Ovary (tissue), 9 donors: ENCODE data around the gene SH2B2. TPM values are rescaled to one million over a fixed set of nuclear protein-coding genes. Genes with fewer than 3 reads are reported as not detected.

Experiments used
- DNase-seq, 5 donors: peaks; one replicate each; pipeline ENCODE4 v3.0.0-alpha.2; 2019 to 2020
- H3K27ac ChIP-seq, 2 donors: fragments of 200-600 bp; one replicate each; pipeline versions ENCODE4 v1.5.1 to v1.8.0; 2019 to 2022
- H3K27me3 ChIP-seq: fragments of 200-600 bp; one replicate; pipeline ENCODE4 v1.8.0; 2022
- H3K36me3 ChIP-seq: fragments of 200-600 bp; sonication (generic); one replicate; pipeline ENCODE4 v1.5.1; 2019
- H3K4me1 ChIP-seq: one replicate; pipeline ENCODE4 v1.8.1; 2013; ENCODE audit warnings: mild to moderate bottlenecking, moderate library complexity; ENCODE audit not compliant: insufficient read depth
- H3K4me3 ChIP-seq: fragments of 200-600 bp; sonication (generic); one replicate; pipeline ENCODE4 v1.5.1; 2017
- H3K9me3 ChIP-seq, 2 donors: fragments of 200-600 bp in 1 of 2; sonication (generic) in 1 of 2; one replicate each; pipeline versions ENCODE4 v1.5.1 to v1.8.1; 2013 to 2019; ENCODE audit warnings: mild to moderate bottlenecking in 1 of 2, moderate library complexity in 1 of 2
- CTCF ChIP-seq, 3 donors: fragments of 450-650 bp in 2 of 3; fragments of 200-600 bp in 1 of 3; IDR thresholded peaks; one replicate each; pipeline versions ENCODE4 v1.5.1 to v1.8.0; 2016 to 2022; ENCODE audit warnings: antibody characterized with exemption in 3 of 3, mild to moderate bottlenecking in 1 of 3
- EP300 ChIP-seq: sonication (generic); formaldehyde crosslinking; IDR thresholded peaks from one replicate; pipeline ENCODE4 v1.6.1; 2017; ENCODE audit warnings: antibody characterized with exemption
- POLR2A ChIP-seq: fragments of 450-650 bp; IDR thresholded peaks from one replicate; pipeline ENCODE4 v1.6.1; 2017; ENCODE audit warnings: antibody characterized with exemption, mild to moderate bottlenecking, moderate library complexity
- WGBS, 3 donors: extraction: QIAGEN DNeasy Blood & Tissue Kit in 1 of 3; methylation state at CpG; one replicate each; pipeline versions ENCODE4 v1.1.5 to v1.1.7; 2013 to 2017; 5-methylcytosine and 5-hydroxymethylcytosine counted together
- intact Hi-C, 4 donors: fragments of 100-400 bp; cut with DNase I; formaldehyde crosslinking; loops; one replicate each; pipeline versions ENCODE4 v1.11.0 to v1.15.1; 2022 to 2023
- polyA plus RNA-seq, 2 donors: library from polyadenylated mRNA; stranded (reverse); fragments of 200-250 nt in 1 of 2; fragments of 350-450 nt in 1 of 2; fragmentation: Illumina TruSeq in 1 of 2; extraction: RNeasy Lipid Tissue Mini Kit (QIAGEN cat#74804) in 1 of 2; gene quantifications; one replicate each; pipeline ENCODE4 v1.2.3, GENCODE V29; 2013 to 2014
- total RNA-seq, 7 donors: library from RNA; depleted of rRNA in 2 of 7; stranded (reverse); fragments of >200 nt in 2 of 7; fragmentation: NEBNext Ultra II Directional in 3 of 7; extraction: Animal tissue kit (Norgen Biotek cat#: 25700) in 3 of 7; gene quantifications; one replicate each; pipeline versions ENCODE4 v1.1.0 to v1.2.4, GENCODE V29; 2016 to 2023
- donor health status: DM: no; HTN: no; CAD: no; lungs with moderate emphysema.
- donor health status: DM: no; HTN: no; CAD: no.
- donor health status: Bipolar disorder and iron deficiency.
- donor health status: DM: yes; HTN: yes; CAD: no.
- donor health status: DM: no; HTN: no; CAD: no.
- donor health status: DM: yes; HTN: yes; CAD: no.

The SH2B2 gene
- total and polyA plus RNA-seq, 9 donors = 1.4 to 8.9 (median 4.5) TPM

DNA sequence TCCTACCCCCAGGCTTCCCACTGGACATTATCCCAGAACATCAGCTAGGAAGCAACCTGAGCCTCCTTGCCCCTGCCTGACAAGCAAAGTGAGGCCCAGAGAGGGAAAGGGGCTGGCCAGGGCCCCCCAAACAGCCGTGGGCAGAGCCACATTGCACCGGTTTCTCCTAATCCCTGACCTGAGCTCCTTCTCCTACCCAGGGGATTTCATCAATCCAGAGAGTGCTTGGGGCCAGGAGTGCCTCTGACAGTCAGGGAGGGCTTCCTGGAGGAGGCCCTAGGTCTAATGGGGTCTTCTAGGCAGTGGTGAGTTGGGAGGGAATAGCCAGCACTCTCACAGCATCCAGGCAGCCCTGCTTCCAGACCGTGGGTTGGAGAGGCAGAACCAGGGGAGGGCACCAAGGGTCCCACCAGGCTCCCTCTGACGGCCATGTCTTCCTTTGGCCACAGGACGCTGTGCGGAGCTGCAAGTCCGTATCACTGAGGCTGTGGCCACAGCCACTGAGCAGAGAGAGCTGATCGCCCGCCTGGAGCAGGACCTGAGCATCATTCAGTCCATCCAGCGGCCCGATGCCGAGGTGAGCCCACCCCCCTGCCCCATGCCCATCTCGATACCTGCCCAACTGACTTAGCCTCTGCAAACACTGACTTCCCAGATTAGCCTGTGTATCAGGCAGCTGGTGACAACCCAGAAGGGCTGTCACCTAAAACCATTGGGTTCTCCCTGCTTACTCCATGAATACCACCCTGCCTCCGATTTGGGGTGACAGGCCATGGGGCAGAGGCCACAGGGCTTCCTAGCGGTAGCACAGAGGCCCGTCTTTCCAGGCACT lies 13.5 kb upstream of the SH2B2 start:
- no peak for DNase-seq
- H3K27me3 ChIP-seq = no peaks in the 10 kb centered on the region
- no peaks in the 10 kb centered on the region for H3K9me3 ChIP-seq
- no peaks in the 10 kb centered on the region for H3K36me3 ChIP-seq
- 79 to 84% (median 81%) methylated on average over 16 of the region's 16 CpGs for WGBS, 3 donors
- no peak for TF ChIP-seq CTCF (IDR thresholded peaks at IDR 0.05)
- TF ChIP-seq EP300 = no peak
- TF ChIP-seq POLR2A = no peak
- intact Hi-C loops = loop anchor here (2.0 to 10.0 kb wide), 7 partner anchors 584 to 731 kb away; no protein-coding TSS in a partner anchor
- no peak overlapping the region for H3K27ac ChIP-seq
- H3K4me1 ChIP-seq = peaks cover 2% of the 10 kb centered on the region
- no peak overlapping the region for H3K4me3 ChIP-seq

- H3K27me3 ChIP-seq = no peaks in the 10 kb centered on the region
- H3K4me3 ChIP-seq = no peak overlapping the region
- intact Hi-C loops = loop anchor here (2.0 to 10.0 kb wide), 7 partner anchors 585 to 732 kb away; no protein-coding TSS in a partner anchor
- no peaks in the 10 kb centered on the region for H3K9me3 ChIP-seq
- 77 to 88% (median 82%) methylated on average over 20 to 23 of the region's 23 CpGs for WGBS, 3 donors
- H3K4me1 ChIP-seq = peaks cover 2% of the 10 kb centered on the region
- DNase-seq = no peak
- H3K27ac ChIP-seq = no peak overlapping the region
- no peak for TF ChIP-seq EP300
- TF ChIP-seq POLR2A = no peak
- no peak for TF ChIP-seq CTCF (IDR thresholded peaks at IDR 0.05)
- no peaks in the 10 kb centered on the region for H3K36me3 ChIP-seq
Measured at GRCh38 chr7:102273749-102274712, 12.6 kb upstream of the SH2B2 start.

DNA sequence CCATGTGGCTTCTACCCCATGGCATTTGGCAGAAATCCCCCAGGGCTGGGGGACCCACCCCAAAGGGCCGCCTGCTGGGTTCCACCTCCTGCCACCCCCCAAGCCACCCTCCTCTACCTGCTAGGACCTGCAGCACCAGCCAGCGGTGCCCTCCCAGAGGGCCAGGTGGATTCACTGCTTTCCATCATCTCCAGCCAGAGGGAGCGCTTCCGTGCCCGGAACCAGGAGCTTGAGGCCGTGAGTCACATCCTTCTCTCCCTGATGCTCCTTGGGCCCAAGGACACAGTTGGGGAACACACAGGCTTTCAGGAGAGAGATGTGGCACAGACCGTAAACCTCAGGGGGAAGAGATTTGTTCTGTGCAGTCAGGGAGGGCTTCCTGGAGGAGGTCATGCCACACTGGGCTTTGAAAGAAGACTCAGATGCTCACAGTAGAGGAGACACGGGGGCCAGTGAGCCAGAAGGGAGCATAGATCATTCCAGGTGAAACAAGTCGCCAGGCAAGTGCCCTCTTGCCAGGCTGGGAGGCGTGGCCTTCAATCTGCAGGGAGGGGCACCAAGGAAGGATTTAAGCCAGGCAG lies 11.5 kb upstream of the SH2B2 start:
- WGBS, 3 donors = 90 to 96% (median 92%) methylated on average over 10 of the region's 10 CpGs
- intact Hi-C loops = loop anchor here in 1 of 4 donors (10.0 kb wide), 2 partner anchors 590 to 670 kb away; no protein-coding TSS in a partner anchor
- no peak overlapping the region for H3K27ac ChIP-seq
- H3K4me3 ChIP-seq = no peak overlapping the region
- no peak for TF ChIP-seq EP300
- TF ChIP-seq POLR2A = no peak
- no peak for TF ChIP-seq CTCF (IDR thresholded peaks at IDR 0.05)
- no peaks in the 10 kb centered on the region for H3K27me3 ChIP-seq
- no peaks in the 10 kb centered on the region for H3K9me3 ChIP-seq
- H3K4me1 ChIP-seq = peaks cover 2% of the 10 kb centered on the region
- no peaks in the 10 kb centered on the region for H3K36me3 ChIP-seq
- no peak for DNase-seq

GRCh38 chr7:102277901-102278300 lies 8.8 kb upstream of the SH2B2 start:
- Histone ChIP-seq H3K4me3 (no peak overlapping the region), H3K9me3 (no peaks in the 10 kb centered on the region)
- intact Hi-C loops = loop anchor here in 1 of 4 donors (10.0 kb wide), 2 partner anchors 593 to 673 kb away; no protein-coding TSS in a partner anchor

More at GRCh38 chr7:102277901-102278300, 8.8 kb upstream of the SH2B2 start:
- no peaks in the 10 kb centered on the region for H3K27me3 ChIP-seq
- no peak overlapping the region for H3K27ac ChIP-seq
- no peak for DNase-seq
- H3K4me1 ChIP-seq = no peaks in the 10 kb centered on the region
- WGBS, 3 donors = 82 to 91% (median 86%) methylated on average over 10 of the region's 10 CpGs
- H3K36me3 ChIP-seq = no peaks in the 10 kb centered on the region
- TF ChIP-seq EP300 = no peak
- no peak for TF ChIP-seq POLR2A
- no peak for TF ChIP-seq CTCF (IDR thresholded peaks at IDR 0.05)
